KBM-7 (cell line): ENCODE data around the gene SLC9A6.
A peak's percentile ranks its signal among the peaks of the same experiment; 100 is the strongest.

Experiments used
- DNase-seq: peaks from one replicate; pipeline ENCODE4 v3.0.0-alpha.2; 2015
- in situ Hi-C: fragments of 300-500 bp; cut with MboI; formaldehyde crosslinking; loops from 2 replicates; pipeline ENCODE4 v1.14.3; 2020; ENCODE audit warnings: low sequenced_read_pairs, low pct_unique_long_range_greater_than_20kb, mixed read lengths

The SLC9A6 gene

GRCh38 chrX:135985157-135985972, at the start of gene SLC9A6:
TSS of gene SLC9A6 (plus strand) at chrX:135985435. CDS start at chrX:135985659, 224 bp downstream.
- in situ Hi-C loops, result no loop called here
- DNase-seq, result peak; percentile 81

DNA sequence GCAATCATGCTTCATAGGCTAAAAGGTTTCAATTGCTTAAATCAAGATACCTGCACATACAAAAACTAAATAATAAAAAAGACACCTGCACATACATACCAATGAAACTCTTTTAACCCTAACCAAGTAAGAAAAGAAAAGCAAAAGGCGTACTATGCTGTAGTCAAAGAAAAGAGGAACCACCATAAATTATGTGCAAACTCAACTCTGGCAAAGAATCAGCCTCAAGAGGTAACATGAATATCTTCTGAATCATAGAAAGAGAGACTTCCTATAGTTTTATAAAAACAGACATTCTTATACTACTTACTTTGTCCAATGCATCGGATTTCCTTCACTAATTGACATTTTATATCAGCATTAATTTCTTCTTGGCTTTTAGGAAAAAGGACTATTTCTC, 40.7 kb upstream of the SLC9A6 start:
- DNase-seq, result peak; percentile 12
- in situ Hi-C loops, result no loop called here

GRCh38 chrX:135951291-135951690, 33.9 kb upstream of the SLC9A6 start:
- in situ Hi-C loops, result no loop called here
- no peak for DNase-seq

DNA sequence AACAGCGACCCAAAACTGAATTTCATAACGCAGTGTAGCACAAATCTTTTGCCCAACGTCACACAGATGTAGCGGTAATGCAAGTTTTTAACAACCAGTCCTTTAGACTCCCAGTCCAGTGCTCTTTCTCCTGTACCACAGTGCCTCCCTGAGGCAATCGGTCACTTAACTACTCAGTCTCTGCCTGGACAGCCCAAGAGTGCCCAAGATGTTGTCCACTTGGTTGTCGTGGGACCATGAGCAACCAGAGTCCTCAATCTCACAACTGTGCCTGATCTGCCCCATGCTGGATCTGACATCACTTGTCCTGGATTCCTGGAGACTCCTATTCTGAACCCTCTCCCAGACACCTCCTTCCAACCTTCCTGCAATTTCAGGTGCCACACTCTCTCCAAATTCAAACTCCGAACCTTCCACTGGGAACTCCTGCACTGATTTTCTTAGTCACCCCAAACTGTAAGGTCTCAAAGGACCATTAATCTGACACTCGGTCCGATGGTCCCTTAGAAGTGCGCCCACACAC, 12.1 kb upstream of the SLC9A6 start:
- in situ Hi-C loops, result no loop called here
- no peak for DNase-seq

- in situ Hi-C loops, result no loop called here
- DNase-seq, result peak; percentile 92
Measured at GRCh38 chrX:135973548-135974278, 11.5 kb upstream of the SLC9A6 start, which contains the start of gene MMGT1. TSS of gene MMGT1 (minus strand) at chrX:135973988. CDS start at chrX:135973675, 313 bp downstream.

DNA sequence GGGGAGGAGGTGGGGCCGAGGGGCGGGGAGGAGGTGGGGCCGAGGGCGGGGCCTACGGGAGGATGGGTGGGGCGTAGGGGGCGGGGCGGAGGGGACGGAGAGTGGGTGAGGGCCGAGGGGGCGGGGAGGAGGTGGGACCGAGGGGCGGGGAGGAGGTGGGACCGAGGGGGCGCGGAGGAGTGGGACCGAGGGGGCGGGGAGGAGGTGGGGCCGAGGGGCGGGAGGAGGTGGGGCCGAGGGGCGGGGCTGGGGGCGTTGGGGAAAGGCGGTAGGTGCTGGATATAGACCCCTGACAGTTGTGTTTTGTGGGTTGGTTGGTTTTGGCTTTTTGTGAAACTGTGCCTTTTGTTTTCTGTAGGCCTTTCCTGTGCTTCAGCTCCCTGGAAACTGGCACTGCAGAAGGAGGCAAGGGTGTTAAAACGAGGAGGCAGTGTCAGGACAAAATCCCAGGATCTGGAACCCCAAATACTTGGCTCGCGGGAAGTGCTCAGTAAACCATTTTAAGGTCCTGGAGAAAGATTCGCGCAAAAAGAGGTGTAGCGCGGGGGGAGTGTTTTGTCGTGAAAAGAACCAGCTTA, 10.9 kb upstream of the SLC9A6 start:
- in situ Hi-C loops, result no loop called here
- peak; percentile 36 for DNase-seq

DNA sequence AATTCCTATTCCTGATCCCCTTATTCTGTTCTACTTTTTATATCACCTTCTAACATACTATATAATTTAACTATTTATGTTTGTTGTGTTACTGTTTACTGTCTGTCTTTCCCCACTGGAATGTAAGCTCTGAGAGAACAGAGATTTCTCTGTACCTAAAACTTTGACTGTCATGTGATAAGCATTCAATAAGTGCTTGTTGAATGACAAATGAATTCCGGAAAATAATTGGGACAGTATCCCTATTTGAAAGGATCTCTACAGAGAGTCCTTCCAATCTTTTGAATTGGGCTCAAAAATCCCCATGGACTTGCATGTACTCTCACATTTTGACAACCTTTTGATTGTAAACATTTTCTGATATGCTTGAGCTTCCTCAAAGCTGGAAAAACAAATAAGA, 9.8 kb upstream of the SLC9A6 start:
- in situ Hi-C loops, result no loop called here
- no peak for DNase-seq

GRCh38 chrX:135977611-135978010, 7.6 kb upstream of the SLC9A6 start:
- no peak for DNase-seq
- in situ Hi-C loops, result no loop called here

- peak; percentile 61 for DNase-seq
- in situ Hi-C loops, result no loop called here
Measured at GRCh38 chrX:135981010-135981409, 4.2 kb upstream of the SLC9A6 start.

- in situ Hi-C loops, result no loop called here
Measured at GRCh38 chrX:135981668-135982067, 3.6 kb upstream of the SLC9A6 start.

GRCh38 chrX:135982860-135983259, 2.4 kb upstream of the SLC9A6 start:
- DNase-seq, result peak; percentile 35
- in situ Hi-C loops, result no loop called here

More at GRCh38 chrX:135981668-135982067, 3.6 kb upstream of the SLC9A6 start:
- peak; percentile 16 for DNase-seq

DNA sequence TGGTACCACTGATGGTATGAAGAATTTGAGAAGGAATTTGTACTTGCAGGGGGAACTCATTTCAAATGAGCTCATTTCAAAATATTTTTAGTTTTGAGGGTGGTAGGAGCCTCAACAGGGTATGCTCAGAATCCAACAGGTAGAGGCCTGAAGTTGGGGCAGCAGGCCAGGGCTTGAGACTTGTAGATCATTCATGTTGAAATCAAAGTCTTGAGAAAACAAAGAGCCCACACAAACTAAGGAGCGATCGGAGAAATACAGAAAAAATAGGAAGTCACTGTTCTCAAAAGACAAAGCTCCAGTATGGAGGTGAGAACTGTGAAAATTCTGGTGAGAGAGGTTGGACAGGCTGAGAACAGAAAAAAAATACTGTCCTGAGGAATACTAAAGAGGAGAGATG, 979 bp upstream of the SLC9A6 start:
- DNase-seq, result peak; percentile 21
- in situ Hi-C loops, result no loop called here

DNA sequence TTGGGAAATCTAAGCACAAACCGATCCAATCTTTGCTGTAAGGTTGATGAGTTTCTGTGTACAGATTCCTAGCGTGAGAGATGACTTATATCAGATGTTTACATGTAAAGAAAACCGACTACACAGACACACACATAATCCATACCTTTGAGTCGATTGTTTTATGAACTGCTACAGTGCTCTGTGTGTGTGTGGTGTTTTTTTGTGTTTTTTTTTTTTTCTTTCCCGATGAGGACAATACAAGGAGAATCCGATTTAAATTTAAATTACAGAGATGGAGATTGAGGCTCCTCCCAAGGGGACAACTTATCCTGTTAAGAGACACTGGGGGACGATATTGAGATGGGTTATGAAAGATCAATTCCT, 461 bp upstream of the SLC9A6 start:
- in situ Hi-C loops, result no loop called here
- peak; percentile 25 for DNase-seq

DNA sequence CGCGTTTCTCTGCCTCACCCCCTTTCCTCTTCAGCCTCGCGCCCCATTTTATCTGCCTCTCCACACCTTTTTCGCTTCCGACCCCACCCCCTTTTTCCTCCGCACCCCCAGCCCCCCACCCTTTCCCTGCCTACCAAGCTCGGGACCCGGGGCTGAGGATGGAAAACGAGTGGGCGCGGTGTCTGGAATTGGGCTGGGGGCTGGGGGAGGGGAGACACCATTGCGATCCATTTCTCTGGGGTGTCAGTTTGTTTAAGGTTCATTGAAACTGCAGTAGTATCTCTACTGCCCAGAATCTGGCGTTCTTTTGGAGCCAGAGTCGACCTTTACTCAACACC, 707 bp downstream of the SLC9A6 start:
- no peak for DNase-seq
- in situ Hi-C loops, result no loop called here

DNA sequence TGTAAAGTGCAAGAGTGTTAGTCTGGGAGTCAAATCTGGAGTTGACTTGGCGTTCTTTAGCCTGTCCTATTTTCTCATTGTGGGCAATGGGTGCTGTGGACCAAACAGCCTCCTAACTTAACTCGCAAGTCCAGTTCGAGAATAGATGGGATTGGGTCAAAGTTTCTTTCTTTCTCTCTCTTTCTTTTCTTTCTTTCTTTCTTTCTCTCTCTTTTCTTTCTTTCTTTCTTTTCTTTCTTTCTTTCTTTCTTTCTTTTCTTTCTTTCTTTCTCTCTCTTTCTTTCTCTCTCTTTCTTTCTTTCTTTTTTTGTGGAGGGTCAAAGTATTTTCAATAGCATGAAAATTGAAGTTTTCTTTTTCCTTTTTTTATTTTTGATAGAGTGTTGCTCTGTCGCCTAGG, 3.0 kb downstream of the SLC9A6 start:
- DNase-seq, result no peak
- in situ Hi-C loops, result no loop called here

DNA sequence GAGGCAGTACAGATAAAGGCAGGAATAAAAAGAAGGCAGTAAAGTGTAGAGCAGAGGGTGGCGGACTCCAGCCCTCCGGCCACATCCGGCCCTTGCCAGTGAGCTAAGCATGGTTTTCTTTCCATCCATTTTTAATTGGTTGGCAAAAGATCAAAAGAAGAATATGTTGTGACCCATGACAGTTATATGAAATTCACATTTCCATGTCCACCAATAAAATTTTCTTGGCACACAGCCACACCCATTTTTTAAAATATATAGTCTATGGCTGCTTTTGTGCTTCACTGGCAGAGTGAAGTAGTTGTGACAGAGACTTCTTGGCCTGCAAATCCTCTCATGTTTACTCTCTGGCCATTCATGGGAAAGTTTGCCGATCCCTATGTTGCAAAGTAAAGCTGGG, 29.8 kb downstream of the SLC9A6 start:
- DNase-seq, result no peak
- in situ Hi-C loops, result no loop called here

- no peak for DNase-seq
- in situ Hi-C loops, result no loop called here
Measured at GRCh38 chrX:136016881-136017280, 31.6 kb downstream of the SLC9A6 start.

DNA sequence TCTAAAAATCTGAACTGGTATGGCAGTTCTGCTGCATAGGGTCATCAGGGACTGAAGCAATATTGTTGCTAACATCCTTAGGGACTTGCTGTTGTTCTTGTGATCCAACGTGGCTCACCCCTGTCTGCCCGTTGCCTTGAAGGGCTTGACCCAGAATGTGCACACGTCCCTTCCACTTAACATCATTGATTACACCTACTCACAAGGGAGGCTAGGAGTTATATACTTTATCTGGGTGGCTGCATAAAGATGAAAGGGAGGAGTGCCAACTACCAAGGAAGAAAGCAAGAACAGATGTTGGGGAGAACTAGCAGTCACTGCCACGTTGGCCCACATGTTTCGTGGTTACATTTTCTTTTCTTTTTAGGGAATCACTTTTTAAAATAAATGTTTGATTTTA, 34.0 kb downstream of the SLC9A6 start:
- in situ Hi-C loops, result no loop called here
- no peak for DNase-seq

GRCh38 chrX:136021160-136021559, 35.9 kb downstream of the SLC9A6 start:
- in situ Hi-C loops, result no loop called here
- no peak for DNase-seq

DNA sequence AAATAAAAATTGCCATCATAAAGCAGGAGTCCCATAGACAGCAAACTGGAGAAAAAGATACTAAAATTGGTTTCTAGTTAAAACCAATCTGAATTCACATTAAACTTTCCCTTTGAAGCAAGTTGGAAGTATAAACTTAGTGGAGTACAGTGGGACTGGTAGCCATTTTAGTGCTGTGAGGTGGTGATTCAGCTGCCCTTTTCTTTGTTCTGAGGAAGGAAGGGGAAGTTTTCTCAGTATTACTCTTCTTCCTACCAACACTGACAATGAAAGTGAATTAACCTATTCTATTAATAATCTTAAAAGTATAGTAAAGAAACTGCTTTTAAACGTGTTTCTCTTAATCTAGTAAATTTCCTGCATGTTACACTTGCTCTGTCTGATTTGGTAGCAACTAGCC, 36.7 kb downstream of the SLC9A6 start:
- DNase-seq, result no peak
- in situ Hi-C loops, result no loop called here
